Left hindlimb (tissue), 1 donor: ENCODE results near the gene SLU7.

ENCODE experiments used
- DNase-seq: peaks from one replicate; pipeline ENCODE4 v3.0.0-alpha.2; 2018

Gene SLU7

DNA sequence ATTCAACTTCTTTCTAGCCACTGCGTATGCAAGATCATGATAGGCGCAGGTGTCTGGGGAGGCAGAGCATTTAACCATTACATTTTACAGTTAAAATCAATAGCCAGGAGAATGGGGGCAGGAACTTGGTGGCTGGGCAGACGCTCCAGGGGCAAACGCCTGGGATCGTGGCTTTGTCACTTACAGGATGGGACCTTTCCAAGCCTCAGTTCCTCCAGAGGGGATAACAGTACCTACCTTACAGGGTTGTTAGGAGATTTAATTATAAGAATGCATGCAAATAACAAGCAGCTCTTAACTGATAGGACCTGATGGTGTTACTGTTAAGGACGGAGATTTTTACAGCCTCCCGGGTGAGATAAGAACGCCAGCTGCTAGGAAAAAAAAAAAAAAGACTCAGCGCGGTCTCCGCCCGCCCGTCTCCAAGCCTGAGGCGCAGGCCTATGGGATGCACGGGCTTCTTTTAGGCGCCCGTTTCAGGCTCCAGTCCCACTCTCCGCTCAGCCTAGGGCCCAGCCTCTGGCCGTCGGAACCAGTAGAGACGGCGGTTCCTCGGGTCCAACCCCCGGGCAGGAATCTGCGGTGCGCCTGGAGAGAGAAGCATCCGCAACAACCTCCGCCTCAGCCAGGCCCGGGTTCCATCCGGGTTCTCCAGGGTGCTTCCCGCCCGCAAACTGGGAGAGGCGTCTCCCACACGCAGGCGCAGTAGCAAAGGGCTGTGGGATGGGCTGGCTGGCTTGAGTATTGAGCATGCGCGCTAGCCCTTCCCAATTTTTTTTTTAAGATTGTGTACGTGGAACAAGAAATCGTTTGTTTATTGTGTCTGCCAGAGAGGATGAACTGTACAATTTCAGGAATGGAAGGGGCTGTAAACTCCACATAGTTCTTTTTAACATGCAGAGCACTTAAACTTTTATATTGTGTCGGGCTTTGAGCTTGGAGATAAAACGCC, 19.2 kb downstream of the SLU7 start, which contains the start of gene FAM200C:
Gene FAM200C, minus strand, starts transcription at position 653 of the 952 bp plus-strand sequence. CDS start 4,564 bp downstream, outside the sequence.
- peak; percentile 96 for DNase-seq

DNA sequence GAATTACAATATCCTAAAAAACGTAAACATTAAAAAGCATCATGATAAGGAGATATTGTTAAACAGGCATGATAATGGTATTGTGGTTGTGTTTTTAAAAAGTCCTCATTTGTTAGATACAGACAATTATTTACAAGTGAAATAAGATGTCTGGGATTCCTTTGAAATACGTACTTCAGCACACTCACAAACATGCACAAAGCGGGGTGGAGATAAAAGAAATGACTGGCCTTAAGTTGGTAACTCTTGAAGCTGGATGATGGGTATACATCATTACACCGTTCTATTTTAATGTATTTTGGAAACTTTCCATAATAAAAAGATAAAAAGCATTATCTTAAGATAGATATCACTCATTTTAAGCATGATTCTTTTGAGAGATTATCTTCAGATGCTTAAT, 20.1 kb downstream of the SLU7 start:
- DNase-seq = no peak

DNA sequence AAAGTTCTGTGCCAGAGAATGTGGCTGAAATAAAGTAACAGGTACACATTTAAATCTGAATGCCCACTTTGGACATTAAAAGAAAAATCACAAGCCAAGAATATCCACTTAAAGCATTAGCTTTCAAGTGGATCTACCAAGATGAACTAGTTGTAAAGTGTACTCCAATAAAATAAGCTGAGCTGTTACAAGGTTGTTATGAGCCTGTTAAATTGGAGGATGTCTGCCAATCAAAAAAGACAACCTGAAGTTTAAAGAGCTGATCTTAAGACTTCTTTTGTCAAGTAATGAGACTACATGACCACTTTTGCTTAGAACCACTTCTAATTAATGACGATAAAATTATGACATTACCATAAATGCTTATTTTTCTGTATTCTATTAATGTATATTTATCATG, 21.4 kb downstream of the SLU7 start:
- DNase-seq = no peak

DNA sequence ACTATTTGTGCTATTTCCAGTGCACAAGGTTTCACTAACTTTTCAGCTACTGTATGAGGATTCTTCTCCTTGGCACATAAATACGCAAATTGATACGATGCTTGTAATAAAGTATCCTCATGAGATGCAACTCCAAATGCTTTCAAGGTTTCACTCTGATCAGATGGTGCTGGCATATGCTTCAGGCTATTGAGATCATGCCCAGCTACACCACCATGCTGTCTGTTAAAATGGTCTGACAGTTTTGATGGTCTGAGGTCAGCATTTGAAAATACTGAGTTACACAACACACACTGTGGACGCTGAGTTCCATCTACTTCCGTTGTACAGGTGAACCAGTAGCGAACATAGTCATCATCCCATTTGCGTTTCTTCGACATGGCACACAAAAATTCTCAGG, 23.8 kb downstream of the SLU7 start:
- DNase-seq = no peak

DNA sequence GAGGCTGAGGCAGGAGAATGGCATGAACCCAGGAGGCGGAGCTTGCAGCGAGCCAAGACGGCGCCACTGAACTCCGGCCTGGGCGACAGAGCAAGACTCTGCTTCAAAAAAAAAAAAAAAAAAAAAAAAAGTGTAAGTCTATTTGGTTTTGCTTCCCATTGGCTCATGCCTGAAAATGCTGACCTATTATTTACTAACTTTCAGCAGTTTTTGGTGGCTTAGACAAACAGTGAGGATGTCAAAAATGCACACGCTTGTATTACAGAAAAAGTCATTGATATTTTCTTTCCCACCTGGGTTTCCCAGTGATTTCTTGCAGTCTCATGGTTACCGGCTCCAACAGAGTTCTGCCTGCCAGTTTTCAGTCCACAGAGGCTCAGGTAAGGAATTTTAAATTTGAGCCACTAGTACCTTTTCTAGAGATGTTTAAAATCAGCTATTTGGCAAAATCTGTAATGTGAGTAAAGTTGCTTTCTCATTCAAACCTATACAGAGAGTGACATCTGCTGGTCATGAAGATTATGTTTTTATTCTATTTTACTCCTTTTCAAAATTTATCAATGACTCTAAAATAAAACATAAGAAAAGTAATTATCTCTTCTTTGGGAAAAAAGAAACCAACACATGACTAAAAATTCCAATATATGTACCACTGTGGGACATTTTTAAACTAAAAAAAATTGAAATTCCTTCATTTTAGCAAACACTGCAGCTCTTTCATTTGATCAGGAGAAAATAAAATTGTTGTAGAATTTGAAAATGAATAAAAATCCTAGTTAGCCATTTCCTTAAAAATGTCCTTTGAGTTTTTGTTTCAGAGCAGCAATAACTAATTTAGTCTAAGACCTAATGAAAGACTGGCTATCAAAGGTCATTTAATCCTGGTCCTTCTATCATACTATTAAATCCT, 27.8 kb downstream of the SLU7 start:
- DNase-seq = no peak

DNA sequence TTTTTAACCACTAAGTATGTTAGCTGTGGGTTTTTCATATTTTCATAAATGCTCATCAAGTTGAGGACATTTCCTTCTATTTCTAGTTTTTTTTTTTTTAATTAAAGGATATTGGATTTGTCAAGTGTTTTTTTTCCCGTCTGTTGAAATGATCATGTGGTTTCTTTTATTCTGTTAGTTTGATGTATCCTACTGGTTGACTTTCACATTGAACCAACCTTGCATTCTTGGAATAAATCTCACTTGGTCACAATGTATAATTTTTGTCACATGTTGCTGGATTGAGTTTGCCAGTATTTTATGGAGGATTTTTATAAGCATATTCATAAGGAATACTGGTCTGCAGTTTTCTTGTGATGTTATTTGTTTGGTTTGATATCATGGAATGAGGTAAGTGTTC, 31.4 kb downstream of the SLU7 start:
- DNase-seq = no peak

DNA sequence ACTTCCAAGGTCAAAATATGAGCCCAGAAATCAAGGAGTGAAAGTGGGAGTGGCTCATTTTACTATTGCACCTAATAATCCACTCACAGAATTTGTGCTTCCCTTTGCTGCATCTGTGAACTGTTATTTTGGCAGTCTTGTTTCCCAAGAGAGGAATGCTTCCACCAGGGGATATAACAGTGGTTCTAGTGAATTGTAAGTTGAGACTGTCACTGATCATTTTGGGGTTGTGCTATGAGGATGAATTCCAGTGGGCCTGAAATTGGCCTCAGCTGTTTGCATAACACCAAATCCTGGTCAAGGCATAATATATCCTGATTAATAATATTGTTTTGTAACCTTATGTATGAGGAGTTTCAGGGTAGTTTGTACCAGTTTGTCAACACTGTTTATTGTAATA, 33.4 kb downstream of the SLU7 start:
- DNase-seq = no peak

DNA sequence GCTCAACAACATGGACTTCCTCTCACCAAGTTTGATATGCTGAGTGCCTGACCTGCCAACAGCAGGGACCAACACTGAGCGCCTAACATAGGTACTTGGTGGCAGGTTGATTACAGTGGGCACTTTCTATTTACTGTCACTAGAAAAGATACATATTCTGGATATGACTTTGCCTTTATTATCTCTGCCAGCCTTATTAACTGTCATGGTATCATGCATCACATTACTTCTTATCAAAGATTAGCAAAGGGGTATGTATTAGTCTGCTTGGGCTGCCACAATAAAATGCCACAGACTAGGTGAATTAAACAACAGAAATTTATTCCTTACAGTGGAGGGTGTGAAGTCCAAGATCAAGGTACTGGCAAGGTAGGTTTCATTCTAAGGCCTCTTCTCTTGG, 34.2 kb downstream of the SLU7 start:
- DNase-seq = no peak

DNA sequence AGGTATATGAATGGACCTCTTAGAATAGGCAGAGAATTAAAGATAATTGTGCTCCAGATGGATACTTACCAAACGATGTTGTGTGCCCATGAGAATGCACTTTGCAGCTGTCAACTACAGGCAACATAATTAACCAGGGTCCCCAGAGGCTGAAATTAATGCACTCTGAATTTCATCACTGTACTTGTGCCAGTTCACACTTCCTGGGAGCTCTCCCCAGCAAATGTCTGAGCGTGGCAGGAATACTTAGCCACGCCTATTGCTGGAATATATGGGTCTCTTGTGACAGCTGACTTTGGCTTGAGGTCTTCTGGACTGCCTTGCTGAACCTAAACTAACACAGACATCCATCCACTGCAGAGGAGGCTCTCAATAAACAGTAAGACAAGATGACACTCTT, 36.5 kb downstream of the SLU7 start:
- no peak for DNase-seq

DNA sequence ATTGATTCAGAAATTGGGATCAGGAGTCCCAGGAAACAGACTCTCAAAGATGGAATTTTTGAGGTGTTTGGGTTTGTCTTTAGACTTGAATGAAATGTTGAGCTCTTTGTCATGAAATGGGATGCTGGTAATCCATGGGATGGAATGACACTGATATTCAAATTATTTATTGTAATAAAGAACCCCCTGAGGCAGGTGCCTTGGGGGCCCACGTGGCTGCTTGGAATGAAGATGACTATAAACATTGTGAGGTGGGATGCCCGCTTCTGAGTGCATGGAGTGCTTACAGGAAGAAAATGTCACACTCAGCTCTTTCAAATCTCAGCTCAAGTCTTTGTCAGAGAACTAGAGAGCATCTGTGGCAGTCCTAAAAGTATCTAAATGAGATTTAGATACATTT, 38.8 kb downstream of the SLU7 start:
- no peak for DNase-seq

DNA sequence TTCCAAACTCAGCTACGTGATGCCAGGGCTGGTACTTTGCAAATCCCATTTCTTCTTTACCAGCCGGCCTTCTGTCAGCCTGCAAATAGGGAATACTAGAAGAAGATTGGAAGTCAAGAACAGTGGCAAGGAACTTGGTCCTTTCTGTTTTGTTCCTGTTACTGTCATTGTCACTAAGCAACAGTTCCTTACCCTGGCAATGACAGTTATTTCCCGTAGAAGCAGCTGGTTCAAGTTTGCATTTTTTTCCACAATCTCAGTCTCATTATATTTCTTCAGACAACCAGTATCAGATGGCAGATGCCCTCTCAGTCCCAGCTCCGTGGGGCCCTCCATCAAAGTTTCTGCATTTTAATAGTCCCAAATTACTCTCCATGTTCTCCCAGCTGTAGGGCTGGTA, 39.4 kb downstream of the SLU7 start:
- no peak for DNase-seq

DNA sequence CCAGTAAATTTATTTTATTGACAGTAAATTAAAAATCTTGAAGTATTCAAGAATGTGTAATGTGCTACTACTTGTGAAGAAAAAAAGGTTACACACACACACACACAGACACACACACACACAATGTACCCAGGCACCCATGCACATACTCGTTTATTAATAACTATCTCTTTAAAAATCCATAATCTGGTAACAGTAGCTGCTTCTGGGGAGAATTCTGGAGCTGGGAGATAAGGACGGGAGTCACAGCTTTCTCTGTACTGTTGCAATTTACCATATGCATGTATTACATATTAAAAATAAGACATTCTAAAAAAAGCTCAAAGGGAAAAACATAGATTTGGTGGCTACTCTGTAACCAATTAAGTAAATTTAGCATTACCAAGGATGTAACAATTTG, 40.6 kb downstream of the SLU7 start:
- DNase-seq = no peak

DNA sequence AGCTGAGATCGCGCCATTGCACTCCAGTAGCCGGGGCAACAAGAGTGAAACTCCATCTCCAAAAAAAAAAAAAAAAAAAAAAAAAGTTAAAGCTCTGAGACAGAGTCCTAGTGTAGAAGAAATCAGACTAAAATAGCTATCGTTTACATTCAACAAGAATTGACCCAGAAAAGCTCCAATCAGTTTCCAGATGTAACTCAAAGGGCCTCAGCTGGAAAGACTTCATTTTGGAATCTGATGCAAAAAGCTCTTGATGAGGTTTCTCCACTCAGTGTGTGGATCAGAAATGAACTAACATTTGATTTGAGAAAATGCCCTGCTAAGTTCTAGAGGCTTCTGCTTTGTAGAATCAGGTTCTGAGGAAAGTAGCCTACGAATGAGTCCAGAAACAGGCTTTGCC, 41.2 kb downstream of the SLU7 start:
- DNase-seq = no peak

DNA sequence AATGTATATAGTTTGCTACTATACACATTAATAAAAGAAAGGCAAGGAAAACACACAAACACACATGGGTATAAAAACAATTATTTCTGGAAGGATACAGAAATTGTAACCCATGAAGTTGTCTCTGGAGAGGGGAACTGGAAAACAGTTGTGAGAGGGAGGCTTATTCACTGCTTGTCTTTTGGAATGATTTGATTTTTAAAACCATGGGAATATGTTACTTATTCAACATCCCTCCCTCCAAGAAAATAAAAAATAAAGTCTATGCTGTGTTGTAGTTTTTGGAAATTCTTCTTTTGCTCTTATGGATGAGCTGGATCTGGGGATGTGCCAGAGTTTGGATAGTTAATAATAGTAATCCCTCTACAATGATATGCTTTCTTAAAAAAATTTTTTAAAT, 42.5 kb downstream of the SLU7 start:
- no peak for DNase-seq

DNA sequence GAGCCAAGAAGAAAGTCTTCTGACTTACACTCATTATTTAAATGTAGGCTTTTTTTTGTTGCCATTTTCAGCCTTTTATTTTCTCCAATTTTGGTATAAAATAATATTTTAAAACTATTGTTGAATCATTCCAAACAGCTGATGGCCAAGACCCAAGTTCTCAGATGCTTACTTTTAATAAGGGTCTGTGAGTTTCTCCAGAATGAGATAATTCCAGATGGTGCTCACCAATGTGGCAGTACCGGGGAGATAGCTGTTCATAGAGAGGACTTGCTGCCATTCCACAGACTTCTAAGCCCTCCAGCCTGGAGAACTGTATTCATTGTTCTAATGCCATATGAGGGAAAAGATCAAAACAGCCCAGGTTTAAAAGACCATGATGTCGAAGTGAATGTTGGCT, 43.2 kb downstream of the SLU7 start:
- DNase-seq = no peak

DNA sequence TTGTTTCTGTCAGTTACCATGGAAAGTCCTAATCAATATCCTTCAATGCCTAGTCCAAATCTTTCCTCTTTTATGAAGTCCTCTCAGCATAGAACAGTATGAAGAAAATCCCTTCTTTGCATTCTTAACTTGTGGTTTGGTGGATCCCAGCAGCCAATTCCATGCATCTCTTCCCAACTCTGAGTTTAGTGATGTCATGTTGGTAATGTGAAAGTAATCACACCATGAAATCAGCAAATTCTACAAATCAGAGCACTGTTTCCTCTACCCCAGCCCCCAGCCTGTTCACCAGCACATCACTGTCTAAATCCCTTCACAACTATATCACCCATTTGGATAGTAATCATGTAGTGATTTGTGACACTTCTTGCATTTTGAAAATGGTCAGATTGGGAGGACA, 43.7 kb downstream of the SLU7 start:
- DNase-seq = no peak

DNA sequence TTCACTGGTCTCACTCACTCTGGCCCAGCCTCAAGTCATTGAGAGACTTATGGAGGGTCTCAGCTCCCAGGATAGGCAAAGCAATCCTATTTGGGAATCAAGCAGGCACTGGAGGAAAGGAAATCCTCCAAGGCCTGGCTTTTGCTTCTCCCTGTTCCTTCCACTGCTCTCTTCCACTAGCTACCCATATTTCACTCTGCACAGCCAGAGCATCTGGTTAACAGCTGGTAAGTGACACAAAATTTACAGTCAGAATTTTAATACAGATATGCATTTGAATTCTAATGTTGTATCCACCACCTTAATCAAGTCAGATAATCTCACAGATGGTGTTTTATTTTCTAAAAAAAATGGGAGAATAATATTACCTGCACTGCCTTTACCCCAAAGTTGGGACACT, 47.6 kb downstream of the SLU7 start:
- no peak for DNase-seq

DNA sequence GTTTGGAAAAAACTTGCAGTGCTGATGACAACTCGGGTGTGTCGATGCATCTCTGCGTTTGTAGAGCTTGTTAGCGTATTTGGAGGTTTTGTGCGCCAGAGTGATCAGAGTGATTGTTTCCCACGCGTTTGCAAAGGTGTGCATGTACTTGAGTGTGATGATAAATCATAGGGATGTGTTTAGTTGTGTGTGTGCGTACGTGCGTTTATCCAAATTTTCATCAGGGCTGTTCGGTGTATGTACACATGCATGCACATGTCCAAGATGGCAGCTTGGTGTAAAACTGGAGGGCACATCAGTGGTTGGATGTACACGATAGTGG, 48.2 kb downstream of the SLU7 start:
- no peak for DNase-seq

DNA sequence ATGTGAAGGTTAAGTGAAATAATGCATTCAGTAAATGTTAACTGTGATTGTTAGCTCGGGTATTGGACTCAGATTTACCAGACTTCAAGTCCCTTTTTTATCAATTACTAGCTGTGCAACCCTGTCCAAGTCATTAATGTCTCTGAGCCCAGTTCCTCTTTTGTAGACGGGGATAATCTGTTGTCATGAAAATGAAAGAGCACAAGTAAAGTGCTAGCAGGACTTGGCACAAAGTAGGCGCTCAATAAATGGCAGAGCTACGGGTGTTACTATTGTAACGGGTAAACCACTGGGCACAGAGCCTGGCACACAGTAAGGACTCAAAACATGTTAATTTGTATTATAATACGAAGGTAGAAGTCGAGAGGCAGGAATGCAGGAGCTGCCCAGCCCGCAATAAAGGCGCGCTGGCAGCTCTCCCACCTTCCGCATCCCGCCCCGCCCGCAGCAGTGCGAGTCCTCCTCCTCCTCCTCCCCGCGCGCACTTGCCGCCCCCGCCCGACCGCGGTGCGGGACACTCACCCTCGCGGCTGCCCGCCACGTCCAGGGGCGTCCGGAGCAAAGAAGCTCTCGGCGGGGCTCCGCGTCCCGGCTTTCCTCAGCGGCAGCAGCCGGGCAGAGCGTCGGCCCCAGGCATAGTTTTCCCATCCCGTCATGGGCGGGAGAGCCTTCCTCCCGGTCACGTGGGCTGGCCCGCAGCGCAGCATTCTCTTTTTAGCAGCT, 48.7 kb downstream of the SLU7 start, which contains the start of gene C1QTNF2:
Gene C1QTNF2, minus strand, starts transcription at position 637 of the 723 bp plus-strand sequence. CDS start 15,615 bp downstream, outside the sequence.
- DNase-seq = peak; percentile 86

DNA sequence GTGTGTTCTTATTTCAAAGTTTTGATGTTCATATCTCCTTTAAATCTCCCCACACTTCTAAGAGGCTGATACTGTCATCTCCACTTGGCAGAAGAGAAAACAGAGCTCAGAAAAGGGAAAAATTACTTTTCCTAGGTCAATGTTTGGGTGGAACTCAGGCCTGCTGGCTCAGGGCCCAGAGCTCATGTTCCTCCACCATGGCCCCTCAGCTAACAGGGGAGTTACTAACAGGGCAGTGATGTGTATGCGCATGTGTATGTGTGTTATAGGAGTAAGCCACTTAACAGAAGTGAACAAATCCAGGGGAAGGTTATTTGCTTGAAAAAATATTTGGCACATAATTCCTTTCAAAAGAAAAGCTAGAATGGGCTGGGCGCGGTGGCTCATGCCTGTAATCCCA, 51.0 kb downstream of the SLU7 start:
- no peak for DNase-seq

DNA sequence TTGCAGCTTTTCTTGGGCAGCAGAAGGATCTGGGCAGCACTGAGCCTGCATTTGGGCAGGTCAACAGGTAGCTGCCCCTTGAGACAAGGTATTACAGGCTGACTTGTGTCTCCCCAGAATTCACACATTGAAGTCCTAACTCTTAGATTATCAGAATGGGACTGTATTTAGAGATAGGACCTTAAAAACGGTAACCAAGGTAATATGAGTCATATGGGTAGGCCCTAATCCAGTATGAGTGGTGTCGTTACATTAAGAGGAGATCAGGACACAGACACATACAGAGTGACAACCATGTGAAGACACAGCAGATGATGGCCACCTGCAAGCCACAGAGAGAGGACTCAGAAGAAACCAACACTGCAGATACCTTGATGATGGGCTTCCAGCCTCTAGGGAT, 51.6 kb downstream of the SLU7 start:
- DNase-seq = no peak

DNA sequence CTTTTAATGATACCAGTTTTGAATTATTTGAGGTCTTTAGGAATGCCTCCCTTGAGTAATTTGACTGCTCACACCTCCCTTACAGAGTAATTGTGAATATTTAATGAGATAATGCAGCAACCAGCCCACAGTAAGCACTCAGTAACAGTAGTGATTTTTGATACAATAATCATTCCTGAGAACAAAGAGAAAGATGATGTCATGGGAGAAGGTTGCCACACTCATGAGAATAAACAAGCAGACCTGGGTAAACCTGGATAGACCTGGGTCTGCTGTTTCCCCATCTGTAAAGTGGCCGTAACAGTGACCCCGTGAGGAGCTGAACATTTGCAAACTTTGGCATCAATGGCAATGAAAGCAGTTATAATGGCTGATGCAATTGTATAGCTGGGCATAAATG, 52.7 kb downstream of the SLU7 start:
- DNase-seq = no peak
